Heart right ventricle (tissue), 16 donors: ENCODE measurements around the gene CHPF2. TPM values are rescaled to one million over a fixed set of nuclear protein-coding genes. Genes with fewer than 3 reads are reported as not detected.
A peak's percentile ranks its signal among the peaks of the same experiment; 100 is the strongest.

Experiments
- ATAC-seq, 8 donors: fragments of 200-7000 bp; cut with Tn5 transposase; one replicate each; pipeline ENCODE4 v1.9.1; 2020; ENCODE audit warnings: mild to moderate bottlenecking in 8 of 8, moderate library complexity in 8 of 8, moderate number of reproducible peaks in 1 of 8
- DNase-seq, 2 donors: peaks; one replicate each; pipeline ENCODE4 v3.0.0-alpha.2; 2020
- H3K27ac ChIP-seq, 10 donors: fragments of 200-600 bp; sonication (generic) in 2 of 10; one replicate each; pipeline versions ENCODE4 v1.5.0 to v1.8.0; 2020 to 2022; ENCODE audit warnings: mild to moderate bottlenecking in 3 of 10
- H3K27me3 ChIP-seq, 7 donors: fragments of 200-600 bp; one replicate each; pipeline ENCODE4 v1.8.0; 2021 to 2022; ENCODE audit warnings: mild to moderate bottlenecking in 2 of 7
- H3K36me3 ChIP-seq, 9 donors: fragments of 200-600 bp; sonication (generic) in 1 of 9; one replicate each; pipeline versions ENCODE4 v1.5.0 to v1.8.0; 2020 to 2022; ENCODE audit warnings: mild to moderate bottlenecking in 2 of 9
- H3K4me1 ChIP-seq, 9 donors: fragments of 200-600 bp; sonication (generic) in 1 of 9; one replicate each; pipeline versions ENCODE4 v1.5.0 to v1.8.0; 2020 to 2022; ENCODE audit warnings: mild to moderate bottlenecking in 4 of 9
- H3K4me3 ChIP-seq, 10 donors: fragments of 200-600 bp; sonication (generic) in 2 of 10; one replicate each; pipeline versions ENCODE4 v1.5.0 to v1.8.0; 2020 to 2022; ENCODE audit warnings: mild to moderate bottlenecking in 7 of 10, moderate library complexity in 2 of 10
- H3K9me3 ChIP-seq, 11 donors: fragments of 200-600 bp in 10 of 11; sonication (generic) in 2 of 11; one replicate each; pipeline versions ENCODE4 v1.5.0 to v1.8.0; 2013 to 2022; ENCODE audit warnings: mild to moderate bottlenecking in 2 of 11, control low read depth in 1 of 11, moderate library complexity in 1 of 11
- CTCF ChIP-seq, 9 donors: fragments of 200-600 bp; sonication (generic) in 2 of 9; IDR thresholded peaks; one replicate each; pipeline versions ENCODE4 v1.5.0 to v1.8.0; 2021 to 2022; ENCODE audit warnings: antibody characterized with exemption in 9 of 9, mild to moderate bottlenecking in 5 of 9, moderate library complexity in 1 of 9
- WGBS, 2 donors: extraction: QIAGEN DNeasy Blood & Tissue Kit; methylation state at CpG; one replicate each; pipeline ENCODE4 v1.1.7; 2013; ENCODE audit warnings: inconsistent platforms in 1 of 2; 5-methylcytosine and 5-hydroxymethylcytosine counted together
- intact Hi-C, 10 donors: fragments of 100-400 bp; cut with DNase I; formaldehyde crosslinking; loops; one replicate each; pipeline versions ENCODE4 v1.11.1 to v1.14.2; 2022
- polyA plus RNA-seq, 2 donors: library from polyadenylated mRNA; stranded (reverse); fragments of 200-250 nt; gene quantifications; one replicate each; pipeline ENCODE4 v1.2.3, GENCODE V29; 2013
- total RNA-seq, 10 donors: library from RNA; stranded (reverse); fragmentation: NEBNext Ultra II Directional in 3 of 10; extraction: Animal tissue kit (Norgen Biotek cat#: 25700) in 3 of 10; gene quantifications; one replicate each; pipeline versions ENCODE4 v1.2.1 to v1.2.4, GENCODE V29; 2021 to 2023
- donor health status: Arrhythmogenic right ventricular cardiomyopathy.
- donor health status: ischemic (EF 13 %, LVEDD 7.1; RV severe dilation, severe dysfunction).
- donor health status: healthy with polysubstance abuse.
- donor health status: DM: no; HTN: yes; CAD: no.
- donor health status: DM: no; HTN: no; CAD: no.
- donor health status: ischemic (EF 25% LVEDD 6.9; RV normal size, moderate dysfunction).
- donor health status: ischemic (EF 25% LVEDD 5.7; RV mildly dilated, moderate dysfunction).
- donor health status: healthy.
- donor health status: DM: yes; HTN: yes; CAD: no.
- donor health status: Ischemic cardiomyopathy.
- donor health status: ischemic (EF 35%, LVEDD 5.7; RV mildly dilated, moderate dysfunction).
- donor health status: nonischemic (EF 11% LVEDD 7.7; RV severe dilation, severe dysfunction).
- donor health status: DM: yes; HTN: yes; CAD: no.
- donor health status: PGD.
- donor health status: ischemic (EF 29% LVEDD 5.4; RV normal size, mild dysfunction).
- donor health status: nonischemic (EF 23%, LVEDD 6.1; RV moderate dilation, normal function).

CHPF2 gene
- total and polyA plus RNA-seq, 12 donors: 12.1 to 22.4 (median 18.5) TPM

DNA sequence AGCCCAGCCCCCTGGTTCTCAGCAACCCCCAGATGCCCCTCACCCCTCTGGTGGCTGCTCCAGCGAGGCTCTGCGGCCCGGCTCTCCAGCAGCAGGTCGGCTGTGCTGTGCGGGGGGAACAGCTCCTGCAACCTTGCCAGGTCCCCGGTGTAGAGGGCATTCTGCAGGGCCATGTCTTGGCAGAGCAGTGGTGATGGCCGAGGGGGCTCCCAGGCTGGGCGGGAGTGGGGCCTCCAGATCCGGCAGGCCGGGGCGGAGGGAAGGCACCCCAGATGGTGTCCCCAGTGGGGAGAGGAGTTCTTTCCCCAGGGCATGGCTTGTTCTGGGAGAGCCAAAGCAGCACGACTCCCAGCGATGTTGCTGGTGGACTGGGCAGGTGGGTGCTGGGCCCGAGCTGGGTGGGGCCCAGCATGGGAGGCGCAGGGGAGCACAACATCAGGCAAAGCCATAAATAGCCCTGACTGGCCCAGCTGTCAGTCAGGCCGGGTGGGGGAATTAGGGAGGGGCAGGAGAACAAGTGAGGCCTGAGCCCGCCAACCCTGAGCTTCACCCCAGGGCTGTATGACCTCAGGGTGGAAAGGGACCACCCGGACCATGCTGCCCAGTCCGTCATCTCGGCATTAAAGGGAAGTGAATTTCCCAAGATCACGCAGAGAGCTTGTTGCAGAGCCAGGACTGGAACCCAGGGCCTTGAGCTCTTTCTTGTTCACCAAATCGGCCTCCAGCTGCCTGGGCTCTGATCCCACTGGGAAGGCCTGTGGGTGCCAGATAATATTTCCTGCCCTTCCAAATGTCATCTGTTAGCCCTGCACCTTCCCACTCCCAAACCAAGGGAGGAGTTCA is 44.7 kb upstream of the CHPF2 start:
- DNase-seq (peak; percentile 62 to 66), ATAC-seq (peak; percentile 75 to 92 (median 87))
- WGBS, 2 donors: 48 to 59% methylated on average over 22 of the region's 22 CpGs
- H3K9me3 ChIP-seq: no peaks in the 10 kb centered on the region
- H3K36me3 ChIP-seq: no peaks in the 10 kb centered on the region
- peak overlapping the region; percentile 68 to 93 (median 89) for H3K27ac ChIP-seq
- peaks cover 0 to 4% (median 0%) of the 10 kb centered on the region in 7 donors for H3K27me3 ChIP-seq
- TF ChIP-seq CTCF (IDR thresholded peaks at IDR 0.05): no peak
- peak overlapping the region in 9 of 10 donors; percentile 28 to 52 (median 44) for H3K4me3 ChIP-seq
- intact Hi-C loops: loop anchor here in 2 of 10 donors (10.0 kb wide), 2 partner anchors 57 to 1873 kb away; partner anchors contain the start of gene SMARCD3 (in 1 of the 2)
- peaks cover 0 to 35% (median 0%) of the 10 kb centered on the region in 9 donors for H3K4me1 ChIP-seq

- no peak for TF ChIP-seq CTCF (IDR thresholded peaks at IDR 0.05)
- no peaks in the 10 kb centered on the region for H3K9me3 ChIP-seq
- DNase-seq (no peak), ATAC-seq (no peak)
- no peak overlapping the region for H3K4me3 ChIP-seq
- H3K27ac ChIP-seq: peak overlapping the region; percentile 68 to 93 (median 89)
- intact Hi-C loops: loop anchor here in 2 of 10 donors (10.0 kb wide), 2 partner anchors 57 to 1873 kb away; partner anchors contain the start of gene SMARCD3 (in 1 of the 2)
- no peaks in the 10 kb centered on the region for H3K36me3 ChIP-seq
- H3K27me3 ChIP-seq: peaks cover 0 to 4% (median 0%) of the 10 kb centered on the region in 7 donors
- 36 to 47% methylated on average over 5 of the region's 5 CpGs for WGBS, 2 donors
- peaks cover 0 to 35% (median 0%) of the 10 kb centered on the region in 9 donors for H3K4me1 ChIP-seq
Observed at GRCh38 chr7:151188252-151188542, 44.1 kb upstream of the CHPF2 start.

DNA sequence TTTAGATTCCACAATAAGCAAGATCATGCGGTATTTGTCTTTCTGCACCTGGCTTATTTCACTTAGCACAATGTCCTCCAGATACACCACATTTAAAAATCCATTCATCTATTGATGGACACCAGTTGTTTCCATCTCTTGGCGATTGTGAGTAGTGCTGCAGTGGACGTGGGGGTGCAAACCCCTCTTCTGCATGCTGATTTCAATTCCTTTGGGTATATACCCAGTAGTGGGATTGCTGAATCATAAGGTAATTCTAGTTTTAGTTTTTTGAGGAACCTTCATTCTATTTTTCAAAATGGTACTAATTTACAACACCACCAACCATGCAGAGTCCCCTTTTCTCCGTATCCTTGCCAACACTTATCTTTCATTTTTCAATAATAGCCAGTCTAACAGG is 43.2 kb upstream of the CHPF2 start:
- TF ChIP-seq CTCF (IDR thresholded peaks at IDR 0.05): no peak
- intact Hi-C loops: loop anchor here in 2 of 10 donors (10.0 kb wide), 2 partner anchors 56 to 1874 kb away; partner anchors contain the start of gene SMARCD3 (in 1 of the 2)
- H3K9me3 ChIP-seq: no peaks in the 10 kb centered on the region
- no peak overlapping the region for H3K27ac ChIP-seq
- H3K4me1 ChIP-seq: peaks cover 0 to 35% (median 0%) of the 10 kb centered on the region in 9 donors
- peaks cover 0 to 4% (median 0%) of the 10 kb centered on the region in 7 donors for H3K27me3 ChIP-seq
- no peak overlapping the region for H3K4me3 ChIP-seq
- 72 to 80% methylated on average over 4 of the region's 4 CpGs for WGBS, 2 donors
- DNase-seq: no peak
- no peaks in the 10 kb centered on the region for H3K36me3 ChIP-seq
- no peak for ATAC-seq

DNA sequence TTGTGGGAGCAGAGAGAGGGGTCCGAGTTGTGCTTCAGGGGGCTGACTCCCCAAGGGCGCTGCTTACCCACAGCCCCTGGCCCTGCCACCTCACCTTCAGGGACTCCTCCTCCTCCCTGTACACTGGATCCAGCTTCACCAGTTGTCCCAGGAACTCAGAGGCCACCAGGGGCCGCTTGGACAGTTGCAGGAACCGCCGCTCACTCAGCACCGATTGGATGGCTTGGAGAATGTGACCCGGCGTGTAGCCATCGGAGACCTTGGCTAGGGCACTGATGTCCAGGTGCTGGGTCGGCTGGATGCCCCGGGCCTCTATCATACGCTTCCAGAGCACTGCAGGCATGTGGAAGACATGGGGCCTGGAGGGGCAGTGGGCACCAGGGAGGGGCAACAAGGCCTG is 40.7 kb upstream of the CHPF2 start:
- H3K4me1 ChIP-seq: peaks cover 0 to 18% (median 0%) of the 10 kb centered on the region in 9 donors
- intact Hi-C loops: no loop called here
- no peaks in the 10 kb centered on the region for H3K36me3 ChIP-seq
- no peak for ATAC-seq
- no peak overlapping the region for H3K4me3 ChIP-seq
- no peak for DNase-seq
- no peak overlapping the region for H3K27ac ChIP-seq
- no peak for TF ChIP-seq CTCF (IDR thresholded peaks at IDR 0.05)
- H3K27me3 ChIP-seq: peaks cover 0 to 12% (median 0%) of the 10 kb centered on the region in 7 donors
- H3K9me3 ChIP-seq: no peaks in the 10 kb centered on the region
- 80 to 85% methylated on average over 12 of the region's 12 CpGs for WGBS, 2 donors
